OCI-LY7 (cell line): Measurements from ENCODE around the gene RBM42. TPM values are rescaled to one million over a fixed set of nuclear protein-coding genes. Genes with fewer than 3 reads are reported as not detected.

ENCODE experiments used
- BruUV-seq: library from RNA; stranded (reverse); fragments of 400-500 nt; replicated peaks from 2 replicates; lab custom pipeline; 2021; lab: Mats Ljungman, UMichigan
- CTCF ChIA-PET: fragments of 300-600 bp; sonication (Branson Sonifier 250); formaldehyde crosslinking; loops from one replicate; lab custom pipeline; 2022; ENCODE audit warnings: antibody characterized with exemption; ENCODE audit not compliant: unreplicated experiment; lab: Charles Lee
- POLR2A ChIA-PET: fragments of 300-600 bp; sonication (Branson Sonifier 250); formaldehyde crosslinking; loops from one replicate; lab custom pipeline; 2022; ENCODE audit warnings: antibody characterized with exemption; lab: Charles Lee
- DNase-seq: peaks from one replicate; pipeline ENCODE4 v3.0.0-alpha.2; 2015; ENCODE audit warnings: low spot score
- H2AFZ ChIP-seq: fragments of 200-600 bp; sonication (generic), shearing (Covaris generic); 2 replicates; pipeline ENCODE4 v1.6.1; 2014; ENCODE audit warnings: mild to moderate bottlenecking, antibody characterized with exemption, low read length, moderate library complexity
- H3K27ac ChIP-seq: fragments of 200-600 bp; sonication (generic); 2 replicates; pipeline ENCODE4 v1.5.1; 2014; ENCODE audit warnings: mixed run types, low read depth, mild to moderate bottlenecking, moderate library complexity, low read length, inconsistent platforms; ENCODE audit not compliant: poor library complexity, severe bottlenecking
- H3K36me3 ChIP-seq: fragments of 200-600 bp; sonication (generic); 2 replicates; pipeline ENCODE4 v1.6.1; 2014; ENCODE audit warnings: mild to moderate bottlenecking, antibody characterized with exemption, low read length, moderate library complexity, mixed read lengths; ENCODE audit not compliant: insufficient read depth
- H3K4me1 ChIP-seq: fragments of 200-600 bp; sonication (generic); 2 replicates; pipeline ENCODE4 v1.5.1; 2014; ENCODE audit warnings: mild to moderate bottlenecking, low read length; ENCODE audit not compliant: insufficient read depth, poor library complexity, severe bottlenecking
- H3K4me2 ChIP-seq: fragments of 200-600 bp; sonication (generic); 2 replicates; pipeline ENCODE4 v1.6.1; 2014; ENCODE audit warnings: mild to moderate bottlenecking, low read length
- H3K4me3 ChIP-seq: fragments of 200-600 bp; sonication (generic); 2 replicates; pipeline ENCODE4 v1.5.1; 2014; ENCODE audit warnings: mild to moderate bottlenecking, low read depth, low read length; ENCODE audit not compliant: poor library complexity, severe bottlenecking
- H3K79me2 ChIP-seq: fragments of 200-600 bp; sonication (generic); 2 replicates; pipeline ENCODE4 v1.6.1; 2016; ENCODE audit warnings: low read depth, mild to moderate bottlenecking, low read length, moderate library complexity, mixed read lengths; ENCODE audit not compliant: insufficient read depth
- H3K9me2 ChIP-seq: fragments of 200-600 bp; sonication (generic); 2 replicates; pipeline ENCODE4 v1.6.1; 2016; ENCODE audit warnings: mild to moderate bottlenecking, low read length, mixed read lengths; ENCODE audit not compliant: insufficient read depth
- H3K9me3 ChIP-seq: fragments of 200-600 bp; sonication (generic); 2 replicates; pipeline ENCODE4 v1.6.1; 2014; ENCODE audit warnings: mild to moderate bottlenecking, mixed run types, low read length, mixed read lengths
- H4K20me1 ChIP-seq: fragments of 200-600 bp; sonication (generic); 2 replicates; pipeline ENCODE4 v1.6.1; 2014; ENCODE audit warnings: mild to moderate bottlenecking, antibody characterized with exemption, low read length, moderate library complexity, mixed read lengths; ENCODE audit not compliant: insufficient read depth
- CTCF ChIP-seq: fragments of 200-600 bp; sonication (generic); conservative IDR thresholded peaks from 2 replicates; pipeline ENCODE4 v1.5.1; 2014; ENCODE audit warnings: mild to moderate bottlenecking, antibody characterized with exemption, low read length, moderate library complexity, mixed read lengths
- EZH2phosphoT487 ChIP-seq: fragments of 200-600 bp; sonication (generic); IDR thresholded peaks from 2 replicates; pipeline ENCODE4 v1.6.1; 2018; ENCODE audit warnings: low read depth, borderline replicate concordance, mild to moderate bottlenecking, mixed run types, antibody characterized with exemption, low read length, moderate library complexity, mixed read lengths
- intact Hi-C: fragments of 100-400 bp; cut with micrococcal nuclease; formaldehyde crosslinking; loops from one replicate; pipeline ENCODE4 v1.10.0; 2022; ENCODE audit not compliant: unreplicated experiment
- total RNA-seq, 2 experiments: library from RNA; depleted of rRNA in 1 of 2; stranded (reverse); fragments of >200 nt in 1 of 2; shearing (Covaris generic) in 1 of 2; gene quantifications; 2 replicates each; pipeline ENCODE4 v1.2.3, GENCODE V29; 2014 to 2022

RBM42 gene
- total RNA-seq, 2 experiments from 2014 or later: 62.0 to 115 TPM

GRCh38 chr19:35645680-35646511 lies 17.1 kb downstream of the RBM42 start:
- BruUV-seq: no TSS peak
- Histone ChIP-seq H3K4me3 (no peak overlapping the region), H3K9me3 (no peaks in the 10 kb centered on the region), H4K20me1 (0 out of 2 replicates have a peak, but pooled peaks cover 5% of the 10 kb centered on the region), H3K9me2 (no peaks in the 10 kb centered on the region), H3K4me1 (peaks cover 57% of the 10 kb centered on the region), H3K4me2 (no peak overlapping the region), H2AFZ (peak overlapping the region; percentile 89; the same call in 1 of the 2 replicates), H3K36me3 (peaks cover 13% of the 10 kb centered on the region), H3K27ac (no peak overlapping the region), H3K79me2 (peaks cover 28% of the 10 kb centered on the region)
- POLR2A ChIA-PET: interaction anchor here (0.9 to 1.3 kb wide), 3 partner anchors 99 to 102 kb away, joined by 3 to 4 read pairs (median 3); partner anchors contain the start of genes LIN37, PSENEN and U2AF1L4
- TF ChIP-seq CTCF: no peak
- no peak for TF ChIP-seq EZH2phosphoT487
- intact Hi-C loops: loop anchor here (5.0 to 10.0 kb wide), 2 partner anchors 99 to 409 kb away; partner anchors contain the start of genes THAP8, TMEM147 and WDR62
- DNase-seq: no peak
- CTCF ChIA-PET: no interaction called here

GRCh38 chr19:35648017-35648961 lies 19.5 kb downstream of the RBM42 start, which contains the start of gene COX6B1:
COX6B1 (plus strand) TSS chr19:35648323; CDS start chr19:35651244, 2,921 bp downstream.
- peaks cover 33% of the 10 kb centered on the region for H3K79me2 ChIP-seq
- DNase-seq: peak; percentile 99
- H3K4me1 ChIP-seq: peaks cover 36% of the 10 kb centered on the region
- H2AFZ ChIP-seq: peak within 1 kb of the TSS; percentile 62; the same call in 1 of the 2 replicates
- 0 out of 2 replicates have a peak, but pooled peaks cover 5% of the 10 kb centered on the region for H4K20me1 ChIP-seq
- CTCF ChIA-PET: interaction anchor here (0.6 kb wide), 1 partner anchor 100 kb away, joined by 3 read pairs; no protein-coding TSS in a partner anchor
- H3K4me3 ChIP-seq: peak within 1 kb of the TSS; percentile 89
- H3K9me3 ChIP-seq: no peaks in the 10 kb centered on the region
- H3K36me3 ChIP-seq: peaks cover 28% of the 10 kb centered on the region
- peak within 1 kb of the TSS; percentile 84 for H3K4me2 ChIP-seq
- intact Hi-C loops: loop anchor here (1.0 to 10.0 kb wide), 3 partner anchors 36 to 407 kb away; partner anchors contain the start of genes HAUS5, THAP8, TMEM147 and WDR62
- BruUV-seq: TSS peak; percentile 91
- peak within 1 kb of the TSS; percentile 44 for H3K27ac ChIP-seq
- TF ChIP-seq EZH2phosphoT487 (no peak), CTCF (no peak)
- POLR2A ChIA-PET: interaction anchor here (0.5 to 1.5 kb wide), 19 partner anchors 9 to 771 kb away, joined by 3 to 10 read pairs (median 6); partner anchors contain the start of genes LIN37, PSENEN and U2AF1L4
- H3K9me2 ChIP-seq: no peaks in the 10 kb centered on the region
